GM18507 (cell line): Measurements from ENCODE around the gene CACNA1C.

ENCODE experiments used
- DNase-seq: peaks from one replicate; pipeline ENCODE4 v3.0.0; 2011; ENCODE audit warnings: low read depth; ENCODE audit not compliant: insufficient read length; ENCODE audit errors: extremely low spot score
- FAIRE-seq: peaks from 2 replicates; lab custom pipeline; 2011; peaks lifted over from hg19 to GRCh38; lab: Jason Lieb, UNC

Gene CACNA1C

GRCh38 chr12:2355604-2356003 is 302.8 kb downstream of the CACNA1C start:
- FAIRE-seq (no peak), DNase-seq (no peak)

GRCh38 chr12:2356601-2357125 is 303.9 kb downstream of the CACNA1C start:
- FAIRE-seq = no peak
- no peak for DNase-seq

GRCh38 chr12:2358986-2359658 is 306.3 kb downstream of the CACNA1C start:
- DNase-seq (no peak), FAIRE-seq (no peak)

- no peak for FAIRE-seq
- DNase-seq = no peak
Measured at GRCh38 chr12:2359725-2360629, 307.2 kb downstream of the CACNA1C start.

- FAIRE-seq (no peak), DNase-seq (no peak)
Measured at GRCh38 chr12:2360630-2361170, 307.9 kb downstream of the CACNA1C start.

GRCh38 chr12:2363836-2364609 is 311.2 kb downstream of the CACNA1C start:
- DNase-seq (no peak), FAIRE-seq (no peak)

- DNase-seq (no peak), FAIRE-seq (no peak)
Measured at GRCh38 chr12:2364631-2365051, 311.9 kb downstream of the CACNA1C start.

- DNase-seq = no peak
- no peak for FAIRE-seq
Measured at GRCh38 chr12:2366711-2367110, 313.9 kb downstream of the CACNA1C start.

- no peak for DNase-seq
- FAIRE-seq = no peak
Measured at GRCh38 chr12:2372178-2372577, 319.4 kb downstream of the CACNA1C start.

GRCh38 chr12:2372735-2373134 is 319.9 kb downstream of the CACNA1C start:
- DNase-seq (no peak), FAIRE-seq (no peak)

GRCh38 chr12:2373307-2373706 is 320.5 kb downstream of the CACNA1C start:
- FAIRE-seq (no peak), DNase-seq (no peak)

- no peak for FAIRE-seq
Measured at GRCh38 chr12:2374092-2374906, 321.5 kb downstream of the CACNA1C start.

GRCh38 chr12:2375871-2376270 is 323.1 kb downstream of the CACNA1C start:
- FAIRE-seq (no peak), DNase-seq (no peak)

More at GRCh38 chr12:2374092-2374906, 321.5 kb downstream of the CACNA1C start:
- DNase-seq = no peak

- no peak for DNase-seq
- no peak for FAIRE-seq
Measured at GRCh38 chr12:2376908-2377657, 324.3 kb downstream of the CACNA1C start.

GRCh38 chr12:2378835-2379330 is 326.1 kb downstream of the CACNA1C start:
- FAIRE-seq = peak; percentile 90

GRCh38 chr12:2380946-2381345 is 328.2 kb downstream of the CACNA1C start:
- DNase-seq (no peak), FAIRE-seq (peak; percentile 36)

More at GRCh38 chr12:2378835-2379330, 326.1 kb downstream of the CACNA1C start:
- no peak for DNase-seq

GRCh38 chr12:2382370-2383155 is 329.8 kb downstream of the CACNA1C start:
- FAIRE-seq (peak; percentile 36), DNase-seq (no peak)
